ENCODE results near the gene AKAP13.

DNA sequence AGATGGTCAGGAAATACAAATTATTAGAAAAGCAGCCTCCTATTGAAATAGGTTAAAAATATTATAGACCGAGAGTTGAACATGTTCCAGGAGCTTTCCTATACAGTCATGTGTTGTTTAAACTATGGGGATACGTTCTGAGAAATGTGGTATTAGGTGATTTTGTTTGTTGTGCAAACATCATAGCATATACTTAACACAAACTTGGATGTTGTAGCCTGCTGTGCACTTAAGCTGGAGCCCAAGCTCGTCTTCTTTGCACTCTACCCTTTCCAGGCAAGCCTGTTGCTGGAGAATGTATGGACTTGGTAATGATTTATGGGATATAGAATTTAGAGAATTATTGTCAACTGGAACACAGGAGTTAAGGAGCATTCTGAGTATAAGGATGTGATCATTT is 140.2 kb downstream of the AKAP13 start:
- no peak for TF ChIP-seq ZNF623 (tag by site-specific recombination; IDR thresholded peaks at IDR 0.05)
- no peak for TF ChIP-seq TRIM28 (IDR thresholded peaks at IDR 0.05; ENCODE audit: borderline replicate concordance, low read length)
- TF ChIP-seq, protein P1, sequence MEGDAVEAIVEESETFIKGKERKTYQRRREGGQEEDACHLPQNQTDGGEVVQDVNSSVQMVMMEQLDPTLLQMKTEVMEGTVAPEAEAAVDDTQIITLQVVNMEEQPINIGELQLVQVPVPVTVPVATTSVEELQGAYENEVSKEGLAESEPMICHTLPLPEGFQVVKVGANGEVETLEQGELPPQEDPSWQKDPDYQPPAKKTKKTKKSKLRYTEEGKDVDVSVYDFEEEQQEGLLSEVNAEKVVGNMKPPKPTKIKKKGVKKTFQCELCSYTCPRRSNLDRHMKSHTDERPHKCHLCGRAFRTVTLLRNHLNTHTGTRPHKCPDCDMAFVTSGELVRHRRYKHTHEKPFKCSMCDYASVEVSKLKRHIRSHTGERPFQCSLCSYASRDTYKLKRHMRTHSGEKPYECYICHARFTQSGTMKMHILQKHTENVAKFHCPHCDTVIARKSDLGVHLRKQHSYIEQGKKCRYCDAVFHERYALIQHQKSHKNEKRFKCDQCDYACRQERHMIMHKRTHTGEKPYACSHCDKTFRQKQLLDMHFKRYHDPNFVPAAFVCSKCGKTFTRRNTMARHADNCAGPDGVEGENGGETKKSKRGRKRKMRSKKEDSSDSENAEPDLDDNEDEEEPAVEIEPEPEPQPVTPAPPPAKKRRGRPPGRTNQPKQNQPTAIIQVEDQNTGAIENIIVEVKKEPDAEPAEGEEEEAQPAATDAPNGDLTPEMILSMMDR (tag by site-specific recombination; IDR thresholded peaks at IDR 0.05), result no peak
- TF ChIP-seq ZNF600 (tag by site-specific recombination; IDR thresholded peaks at IDR 0.05), result no peak
- no peak for TF ChIP-seq MEIS1 (CRISPR knock-in tag; IDR thresholded peaks at IDR 0.05; ENCODE audit: borderline replicate concordance)
- TF ChIP-seq, protein P2, sequence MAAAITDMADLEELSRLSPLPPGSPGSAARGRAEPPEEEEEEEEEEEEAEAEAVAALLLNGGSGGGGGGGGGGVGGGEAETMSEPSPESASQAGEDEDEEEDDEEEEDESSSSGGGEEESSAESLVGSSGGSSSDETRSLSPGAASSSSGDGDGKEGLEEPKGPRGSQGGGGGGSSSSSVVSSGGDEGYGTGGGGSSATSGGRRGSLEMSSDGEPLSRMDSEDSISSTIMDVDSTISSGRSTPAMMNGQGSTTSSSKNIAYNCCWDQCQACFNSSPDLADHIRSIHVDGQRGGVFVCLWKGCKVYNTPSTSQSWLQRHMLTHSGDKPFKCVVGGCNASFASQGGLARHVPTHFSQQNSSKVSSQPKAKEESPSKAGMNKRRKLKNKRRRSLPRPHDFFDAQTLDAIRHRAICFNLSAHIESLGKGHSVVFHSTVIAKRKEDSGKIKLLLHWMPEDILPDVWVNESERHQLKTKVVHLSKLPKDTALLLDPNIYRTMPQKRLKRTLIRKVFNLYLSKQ (tag by site-specific recombination; IDR thresholded peaks at IDR 0.05; ENCODE audit: borderline replicate concordance), result no peak
- no peak for TF ChIP-seq ZNF302 (tag by site-specific recombination; IDR thresholded peaks at IDR 0.05; ENCODE audit: low read depth)
- no peak for TF ChIP-seq ZNF311 (tag by site-specific recombination; IDR thresholded peaks at IDR 0.05; ENCODE audit: borderline replicate concordance)

All from HEK293 (cell line).